ENCODE results near the gene BORCS8.

DNA sequence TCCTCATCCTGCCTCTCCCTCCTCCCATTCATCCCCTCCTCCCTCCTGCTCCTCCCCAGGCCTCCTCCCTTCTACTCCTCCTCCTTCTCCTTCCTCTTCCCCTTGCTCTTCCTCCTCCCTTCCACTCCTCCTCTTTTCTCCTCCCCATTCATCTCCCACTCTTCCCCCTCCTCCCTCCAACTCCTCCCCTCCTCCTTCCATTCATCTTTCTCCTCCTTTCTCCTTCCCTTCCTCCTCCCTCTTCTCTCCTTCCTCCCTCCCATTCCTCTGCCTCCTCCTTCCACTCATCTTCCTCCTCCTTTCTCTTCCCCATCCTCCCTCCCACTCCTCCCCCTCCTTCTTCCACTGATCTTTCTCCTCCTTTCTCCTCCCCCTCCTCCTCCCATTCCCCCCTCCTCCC is 47.7 kb upstream of the BORCS8 start:
- TF ChIP-seq, protein P1, sequence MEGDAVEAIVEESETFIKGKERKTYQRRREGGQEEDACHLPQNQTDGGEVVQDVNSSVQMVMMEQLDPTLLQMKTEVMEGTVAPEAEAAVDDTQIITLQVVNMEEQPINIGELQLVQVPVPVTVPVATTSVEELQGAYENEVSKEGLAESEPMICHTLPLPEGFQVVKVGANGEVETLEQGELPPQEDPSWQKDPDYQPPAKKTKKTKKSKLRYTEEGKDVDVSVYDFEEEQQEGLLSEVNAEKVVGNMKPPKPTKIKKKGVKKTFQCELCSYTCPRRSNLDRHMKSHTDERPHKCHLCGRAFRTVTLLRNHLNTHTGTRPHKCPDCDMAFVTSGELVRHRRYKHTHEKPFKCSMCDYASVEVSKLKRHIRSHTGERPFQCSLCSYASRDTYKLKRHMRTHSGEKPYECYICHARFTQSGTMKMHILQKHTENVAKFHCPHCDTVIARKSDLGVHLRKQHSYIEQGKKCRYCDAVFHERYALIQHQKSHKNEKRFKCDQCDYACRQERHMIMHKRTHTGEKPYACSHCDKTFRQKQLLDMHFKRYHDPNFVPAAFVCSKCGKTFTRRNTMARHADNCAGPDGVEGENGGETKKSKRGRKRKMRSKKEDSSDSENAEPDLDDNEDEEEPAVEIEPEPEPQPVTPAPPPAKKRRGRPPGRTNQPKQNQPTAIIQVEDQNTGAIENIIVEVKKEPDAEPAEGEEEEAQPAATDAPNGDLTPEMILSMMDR (IDR thresholded peaks at IDR 0.05), result no peak
- TF ChIP-seq FOXJ3 (CRISPR knock-in tag; IDR thresholded peaks at IDR 0.05) (no peak), EP300 (IDR thresholded peaks at IDR 0.05; ENCODE audit: borderline replicate concordance in 1 of 2, low read depth in 1 of 2, low read length in 1 of 2) (no peak), JUND (IDR thresholded peaks at IDR 0.05) (no peak), EZH2phosphoT487 (IDR thresholded peaks at IDR 0.05; ENCODE audit: borderline replicate concordance, low read depth) (no peak), POLR2AphosphoS5 (IDR thresholded peaks at IDR 0.05; ENCODE audit: low read depth, low read length) (no peak), GABPA (IDR thresholded peaks at IDR 0.05; ENCODE audit: low read depth) (no peak), SIN3A (IDR thresholded peaks at IDR 0.05; ENCODE audit: borderline replicate concordance, low read depth, low read length) (no peak)
